Neural cell (in vitro differentiated cells): ENCODE measurements around the gene GMPPA.

Source experiments
- CTCF ChIP-seq: fragments of 450-650 bp; IDR thresholded peaks from 2 replicates; pipeline ENCODE4 v1.5.1; 2014; ENCODE audit warnings: antibody characterized with exemption, mild to moderate bottlenecking, moderate library complexity; ENCODE audit not compliant: poor library complexity, severe bottlenecking
- EP300 ChIP-seq: fragments of 450-650 bp; conservative IDR thresholded peaks from 2 replicates; pipeline ENCODE4 v1.6.1; 2014; ENCODE audit warnings: antibody characterized with exemption, mild to moderate bottlenecking, moderate library complexity; ENCODE audit not compliant: poor library complexity, severe bottlenecking
- EZH2 ChIP-seq: fragments of 200-600, 300-800 bp; shearing (Covaris generic), sonication (generic); IDR thresholded peaks from 2 replicates; pipeline ENCODE4 v1.6.1; 2014; ENCODE audit warnings: antibody characterized with exemption, low read length, borderline replicate concordance, mild to moderate bottlenecking; ENCODE audit not compliant: insufficient read depth, poor library complexity, severe bottlenecking
- MXI1 ChIP-seq: fragments of 450-650 bp; conservative IDR thresholded peaks from 2 replicates; pipeline ENCODE4 v1.6.1; 2014; ENCODE audit warnings: antibody characterized with exemption, mild to moderate bottlenecking; ENCODE audit not compliant: poor library complexity, severe bottlenecking
- POLR2AphosphoS5 ChIP-seq: IDR thresholded peaks from 2 replicates; pipeline ENCODE4 v1.6.1; 2012

GRCh38 chr2:219451661-219452360 lies 46.9 kb upstream of the GMPPA start:
- TF ChIP-seq CTCF (no peak), EZH2 (no peak), EP300 (no peak), POLR2AphosphoS5 (no peak), MXI1 (no peak)
